ENCODE data around the gene URB2. TPM values are rescaled to one million over a fixed set of nuclear protein-coding genes. Genes with fewer than 3 reads are reported as not detected.
"Not testable (repeated sequence)": the region's sequence is repeated elsewhere in the genome, so short reads cannot be mapped to it uniquely, and the experiment has no call there.

The URB2 gene
- total RNA-seq, 2 experiments from 2014 or later: 17.2 to 17.5 TPM

- ChIA-PET CTCF (interaction anchor here (0.6 kb wide), 1 partner anchor 30 kb away, joined by 3 read pairs; no protein-coding TSS in a partner anchor), POLR2A (interaction anchor here (0.6 kb wide), 1 partner anchor 26 kb away, joined by 4 read pairs; no protein-coding TSS in a partner anchor)
- H3K36me3 Mint-ChIP-seq (ENCODE audit: low read depth); ATAC-seq; H3K27ac Mint-ChIP-seq; H3K27me3 Mint-ChIP-seq (ENCODE audit: low read depth); H3K4me1 Mint-ChIP-seq (ENCODE audit: low read depth); H3K9me3 Mint-ChIP-seq (ENCODE audit: insufficient read depth); DNase-seq; H3K4me3 Mint-ChIP-seq: not testable (repeated sequence)
Measured at GRCh38 chr1:229705152-229705551, 79.1 kb downstream of the URB2 start.

- H3K9me3 Mint-ChIP-seq (ENCODE audit: insufficient read depth): not testable (repeated sequence)
Measured at GRCh38 chr1:229707127-229707526, 81.1 kb downstream of the URB2 start.

GRCh38 chr1:229709500-229710013 is 83.5 kb downstream of the URB2 start:
- CTCF ChIA-PET: no interaction called here
- POLR2A ChIA-PET: no interaction called here
- peaks cover 7% of the 10 kb centered on the region for H3K9me3 Mint-ChIP-seq (ENCODE audit: insufficient read depth)

More at GRCh38 chr1:229707127-229707526, 81.1 kb downstream of the URB2 start:
- DNase-seq; CTCF ChIA-PET; H3K36me3 Mint-ChIP-seq (ENCODE audit: low read depth); H3K27ac Mint-ChIP-seq; POLR2A ChIA-PET; H3K27me3 Mint-ChIP-seq (ENCODE audit: low read depth); H3K4me3 Mint-ChIP-seq; ATAC-seq; H3K4me1 Mint-ChIP-seq (ENCODE audit: low read depth): not testable (repeated sequence)

More at GRCh38 chr1:229709500-229710013, 83.5 kb downstream of the URB2 start:
- DNase-seq: no peak
- H3K27ac Mint-ChIP-seq: no peak overlapping the region
- no peaks in the 10 kb centered on the region for H3K36me3 Mint-ChIP-seq (ENCODE audit: low read depth)
- ATAC-seq: no peak
- peaks cover 4% of the 10 kb centered on the region for H3K27me3 Mint-ChIP-seq (ENCODE audit: low read depth)
- H3K4me3 Mint-ChIP-seq: no peak overlapping the region
- no peaks in the 10 kb centered on the region for H3K4me1 Mint-ChIP-seq (ENCODE audit: low read depth)

Other genes starting within 250 kb of the URB2 start
- gene ACTA1, start 192.2 kb upstream of the URB2 start, total RNA-seq: not detected
- 10 to 100 TPM; 46.8 to 49.7 TPM for gene NUP133, start 117.9 kb upstream of the URB2 start, total RNA-seq
- gene ABCB10, start 67.5 kb upstream of the URB2 start, total RNA-seq: 10 to 100 TPM; 32.4 to 39.9 TPM
- gene TAF5L, start 125 bp upstream of the URB2 start, total RNA-seq: 10 to 100 TPM; 30.2 to 30.7 TPM

All from activated CD8-positive, alpha-beta T cell treated with anti-CD3 and anti-CD28 coated beads, Interleukin-2, amount 10 ng/mL, durations not matched to agents 7 days and 5 days (primary cell).